AG04449 (cell line): ENCODE measurements around the gene SDF2L1.
A peak's percentile ranks its signal among the peaks of the same experiment; 100 is the strongest.
"Not testable (repeated sequence)": the region's sequence is repeated elsewhere in the genome, so short reads cannot be mapped to it uniquely, and the experiment has no call there.

ENCODE experiments used
- CTCF ChIA-PET: fragments of 350-600 bp; formaldehyde crosslinking; extraction: SDS; loops from one replicate; lab custom pipeline; 2021; ENCODE audit warnings: antibody characterized with exemption; lab: Yijun Ruan, JAX
- POLR2A ChIA-PET: fragments of 400-600, 350-600 bp; formaldehyde crosslinking; extraction: SDS; loops from one replicate; lab custom pipeline; 2020; ENCODE audit warnings: antibody characterized with exemption, inconsistent platforms; lab: Yijun Ruan, JAX
- DNase-seq: peaks from one replicate; pipeline ENCODE4 v3.0.0-alpha.2; 2010; ENCODE audit warnings: low read depth, low spot score
- H3K4me3 ChIP-seq: 2 replicates; pipeline ENCODE4 v1.5.1; 2011; ENCODE audit warnings: low read depth, mild to moderate bottlenecking, control low read depth, low read length
- CTCF ChIP-seq: IDR thresholded peaks from one replicate; pipeline ENCODE4 v1.5.1; 2011; ENCODE audit warnings: mild to moderate bottlenecking, moderate library complexity, low read length, control low read depth, inconsistent platforms; ENCODE audit not compliant: insufficient read depth; ENCODE audit errors: missing control alignments

SDF2L1 gene

GRCh38 chr22:21642584-21643448 is 714 bp downstream of the SDF2L1 start:
- CTCF ChIA-PET: interaction anchor here (0.8 to 7.2 kb wide), 16 partner anchors 9 to 740 kb away, joined by 3 to 158 read pairs (median 5); partner anchors contain the start of genes CCDC116, PPIL2 and YDJC
- peak overlapping the region; percentile 74 for H3K4me3 ChIP-seq
- peak; percentile 64 for TF ChIP-seq CTCF
- POLR2A ChIA-PET: interaction anchor here (0.6 to 1.3 kb wide), 4 partner anchors 13 to 566 kb away, joined by 3 to 5 read pairs (median 3); partner anchors contain the start of genes PPIL2 and YDJC
- no peak for DNase-seq

- POLR2A ChIA-PET: interaction anchor here (1.3 kb wide), 1 partner anchor 19 kb away, joined by 3 read pairs; no protein-coding TSS in a partner anchor
- TF ChIP-seq CTCF: peak; percentile 1
- CTCF ChIA-PET: interaction anchor here (1.1 to 7.2 kb wide), 5 partner anchors 8 to 70 kb away, joined by 3 to 158 read pairs (median 6); partner anchors contain the start of genes CCDC116 and YDJC
- no peak for DNase-seq
- H3K4me3 ChIP-seq: peak overlapping the region; percentile 6; the same call in 1 of the 2 replicates
Measured at GRCh38 chr22:21643533-21644357, 1.6 kb downstream of the SDF2L1 start.

- H3K4me3 ChIP-seq, POLR2A ChIA-PET, DNase-seq: not testable (repeated sequence)
- CTCF ChIA-PET: interaction anchor here (0.8 to 7.2 kb wide), 7 partner anchors 8 to 191 kb away, joined by 3 to 158 read pairs (median 7); partner anchors contain the start of genes CCDC116 and YDJC
Measured at GRCh38 chr22:21645513-21645912, 3.4 kb downstream of the SDF2L1 start.

GRCh38 chr22:21646608-21647590 is 4.8 kb downstream of the SDF2L1 start:
- no peak for DNase-seq
- TF ChIP-seq CTCF: peak; percentile 78
- CTCF ChIA-PET: interaction anchor here (0.6 to 7.2 kb wide), 22 partner anchors 8 to 834 kb away, joined by 3 to 158 read pairs (median 4); partner anchors contain the start of genes CCDC116, PPIL2 and YDJC
- POLR2A ChIA-PET: interaction anchor here (0.6 to 0.9 kb wide), 2 partner anchors 293 to 761 kb away, joined by 3 read pairs; no protein-coding TSS in a partner anchor
- H3K4me3 ChIP-seq: no peak overlapping the region

- no peak for TF ChIP-seq CTCF
- CTCF ChIA-PET: interaction anchor here (1.1 to 5.0 kb wide), 2 partner anchors 8 to 19 kb away, joined by 6 to 39 read pairs; partner anchors contain the start of gene SDF2L1
- no peak for DNase-seq
- no peak overlapping the region for H3K4me3 ChIP-seq
- POLR2A ChIA-PET: no interaction called here
Measured at GRCh38 chr22:21650280-21650679, 8.2 kb downstream of the SDF2L1 start.
